ENCODE measurements around the gene KCNMA1.

Gene KCNMA1

DNA sequence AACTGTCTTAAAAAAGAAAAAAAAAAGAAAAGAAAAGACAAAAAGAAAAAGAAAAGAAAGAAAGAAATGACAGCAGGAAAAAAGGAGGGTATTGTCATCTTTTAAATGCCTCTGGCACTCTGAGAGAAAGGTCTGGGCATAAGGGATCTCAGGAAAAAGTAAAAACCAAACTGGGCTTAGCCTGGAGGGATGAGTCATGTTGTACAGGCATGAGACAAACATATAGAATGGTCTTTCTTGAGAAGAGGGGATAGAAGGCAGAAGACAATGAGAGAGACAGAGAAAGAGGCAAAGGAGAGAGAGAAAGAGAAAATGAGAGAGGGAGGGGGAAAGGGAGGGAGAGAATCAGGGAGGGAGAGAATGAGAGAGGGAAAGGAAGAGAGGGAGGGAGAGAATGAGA is 32.3 kb upstream of the KCNMA1 start:
- H3K9ac ChIP-seq (ENCODE audit: low read length): no peak overlapping the region
- H3K9me3 ChIP-seq (ENCODE audit: insufficient read depth, low read length): no peaks in the 10 kb centered on the region
- H3K27ac ChIP-seq (ENCODE audit: low read depth, low read length): no peak overlapping the region

DNA sequence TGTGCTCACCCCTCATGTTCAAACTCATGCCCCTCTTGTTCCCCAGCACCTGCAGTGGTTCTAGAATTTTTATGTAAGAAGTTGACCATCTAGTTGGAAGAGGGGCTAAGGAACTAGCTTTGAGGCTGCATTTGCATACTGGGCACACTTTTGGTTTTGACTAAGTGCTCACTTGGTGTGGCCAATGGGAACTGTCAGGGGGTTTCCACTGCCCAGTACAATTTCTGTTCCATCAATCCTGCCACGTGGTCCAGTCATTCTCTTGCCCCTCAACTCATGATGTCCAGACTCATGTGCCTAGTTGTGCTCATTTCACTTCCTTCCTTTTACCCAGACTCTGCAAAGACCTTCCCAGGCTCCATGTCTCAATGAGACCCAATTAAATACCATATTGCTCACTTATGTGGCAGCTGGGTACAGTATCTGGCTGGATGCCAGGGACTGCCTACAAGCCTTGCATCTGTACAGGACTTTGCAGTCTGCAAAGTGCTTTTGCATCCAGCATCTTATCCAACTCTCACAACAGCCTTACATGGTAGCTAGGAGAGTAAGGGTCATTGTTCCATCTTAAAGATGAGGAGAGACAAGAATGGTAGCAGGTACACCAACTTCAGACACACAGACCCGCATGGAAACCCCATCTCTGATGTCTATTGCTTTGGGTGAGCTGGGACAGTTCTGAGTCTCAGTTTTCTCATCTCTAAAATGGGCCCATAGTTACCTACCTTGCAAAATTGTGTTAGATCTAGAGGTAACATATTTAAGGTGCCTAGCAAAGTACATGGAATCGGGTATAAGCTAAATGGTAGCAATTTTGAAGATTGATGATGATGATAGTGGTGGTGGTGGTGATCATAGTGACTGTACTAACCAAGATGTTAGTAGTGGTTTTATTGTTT is 30.1 kb upstream of the KCNMA1 start:
- no peak overlapping the region for H3K4me2 ChIP-seq (ENCODE audit: low read depth, low read length, poor library complexity, severe bottlenecking)
- TF ChIP-seq, protein P1, sequence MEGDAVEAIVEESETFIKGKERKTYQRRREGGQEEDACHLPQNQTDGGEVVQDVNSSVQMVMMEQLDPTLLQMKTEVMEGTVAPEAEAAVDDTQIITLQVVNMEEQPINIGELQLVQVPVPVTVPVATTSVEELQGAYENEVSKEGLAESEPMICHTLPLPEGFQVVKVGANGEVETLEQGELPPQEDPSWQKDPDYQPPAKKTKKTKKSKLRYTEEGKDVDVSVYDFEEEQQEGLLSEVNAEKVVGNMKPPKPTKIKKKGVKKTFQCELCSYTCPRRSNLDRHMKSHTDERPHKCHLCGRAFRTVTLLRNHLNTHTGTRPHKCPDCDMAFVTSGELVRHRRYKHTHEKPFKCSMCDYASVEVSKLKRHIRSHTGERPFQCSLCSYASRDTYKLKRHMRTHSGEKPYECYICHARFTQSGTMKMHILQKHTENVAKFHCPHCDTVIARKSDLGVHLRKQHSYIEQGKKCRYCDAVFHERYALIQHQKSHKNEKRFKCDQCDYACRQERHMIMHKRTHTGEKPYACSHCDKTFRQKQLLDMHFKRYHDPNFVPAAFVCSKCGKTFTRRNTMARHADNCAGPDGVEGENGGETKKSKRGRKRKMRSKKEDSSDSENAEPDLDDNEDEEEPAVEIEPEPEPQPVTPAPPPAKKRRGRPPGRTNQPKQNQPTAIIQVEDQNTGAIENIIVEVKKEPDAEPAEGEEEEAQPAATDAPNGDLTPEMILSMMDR (IDR thresholded peaks at IDR 0.05; ENCODE audit: insufficient read depth, low read length, poor library complexity, severe bottlenecking): no peak
- TF ChIP-seq EZH2phosphoT487 (conservative IDR thresholded peaks at IDR 0.05; ENCODE audit: low read length): no peak
- no peak overlapping the region for H3K9ac ChIP-seq (ENCODE audit: low read length)
- H3F3A ChIP-seq (ENCODE audit: insufficient read depth): no peaks in the 10 kb centered on the region
- H3K79me2 ChIP-seq (ENCODE audit: insufficient read depth, low read length): no peaks in the 10 kb centered on the region
- H3K36me3 ChIP-seq (ENCODE audit: low read length): no peaks in the 10 kb centered on the region
- no peak overlapping the region for H2AFZ ChIP-seq (ENCODE audit: low read depth, low read length, severe bottlenecking)
- H3K27ac ChIP-seq (ENCODE audit: low read depth, low read length): no peak overlapping the region
- no peaks in the 10 kb centered on the region for H3K9me3 ChIP-seq (ENCODE audit: insufficient read depth, low read length)
- no peaks in the 10 kb centered on the region for H3K9me2 ChIP-seq (replicated peaks; ENCODE audit: insufficient read depth, low read length)
- H3K4me3 ChIP-seq (ENCODE audit: insufficient read depth, low read length, poor library complexity, severe bottlenecking): no peak overlapping the region
- H3K27me3 ChIP-seq (ENCODE audit: low read length): no peaks in the 10 kb centered on the region
- no peaks in the 10 kb centered on the region for H4K20me1 ChIP-seq (ENCODE audit: low read depth, low read length)

More for the DNA sequence above, 32.3 kb upstream of the KCNMA1 start:
- Histone ChIP-seq H3K79me2 (ENCODE audit: insufficient read depth, low read length) (no peaks in the 10 kb centered on the region), H3K27me3 (ENCODE audit: low read length) (no peaks in the 10 kb centered on the region), H2AFZ (ENCODE audit: low read depth, low read length, severe bottlenecking) (no peak overlapping the region), H4K20me1 (ENCODE audit: low read depth, low read length) (no peaks in the 10 kb centered on the region), H3K4me3 (ENCODE audit: insufficient read depth, low read length, poor library complexity, severe bottlenecking) (no peak overlapping the region), H3K9me2 (replicated peaks; ENCODE audit: insufficient read depth, low read length) (no peaks in the 10 kb centered on the region), H3F3A (ENCODE audit: insufficient read depth) (no peaks in the 10 kb centered on the region), H3K36me3 (ENCODE audit: low read length) (no peaks in the 10 kb centered on the region), H3K4me2 (ENCODE audit: low read depth, low read length, poor library complexity, severe bottlenecking) (no peak overlapping the region)
- no peak for TF ChIP-seq EZH2phosphoT487 (conservative IDR thresholded peaks at IDR 0.05; ENCODE audit: low read length)
- TF ChIP-seq, protein P1 (IDR thresholded peaks at IDR 0.05; ENCODE audit: insufficient read depth, low read length, poor library complexity, severe bottlenecking): no peak

DNA sequence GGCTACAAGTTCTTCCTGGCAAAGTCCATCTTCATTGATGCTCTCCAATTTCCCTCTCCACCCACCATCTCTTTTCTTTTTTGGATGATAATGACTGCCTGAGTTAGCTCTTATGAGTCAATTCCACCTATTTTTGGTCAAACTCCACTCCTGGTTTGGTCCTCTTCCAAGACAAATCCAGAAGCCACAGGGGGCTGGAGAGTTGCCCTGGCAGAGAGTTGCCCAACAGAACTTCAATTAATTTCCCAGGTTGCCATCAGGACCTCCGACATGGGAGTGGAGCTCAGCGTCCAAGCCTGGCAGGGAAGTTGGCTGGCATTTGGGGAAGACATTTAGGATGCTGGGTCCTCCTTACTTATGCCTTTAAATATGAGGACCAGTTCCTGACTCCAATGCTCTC is 29.2 kb upstream of the KCNMA1 start:
- TF ChIP-seq, protein P1 (IDR thresholded peaks at IDR 0.05; ENCODE audit: insufficient read depth, low read length, poor library complexity, severe bottlenecking): no peak
- no peak for TF ChIP-seq EZH2phosphoT487 (conservative IDR thresholded peaks at IDR 0.05; ENCODE audit: low read length)
- no peak overlapping the region for H3K9ac ChIP-seq (ENCODE audit: low read length)
- H3K4me2 ChIP-seq (ENCODE audit: low read depth, low read length, poor library complexity, severe bottlenecking): no peak overlapping the region
- no peaks in the 10 kb centered on the region for H3K79me2 ChIP-seq (ENCODE audit: insufficient read depth, low read length)
- H2AFZ ChIP-seq (ENCODE audit: low read depth, low read length, severe bottlenecking): no peak overlapping the region
- H3K27ac ChIP-seq (ENCODE audit: low read depth, low read length): no peak overlapping the region
- no peaks in the 10 kb centered on the region for H3K9me3 ChIP-seq (ENCODE audit: insufficient read depth, low read length)
- H4K20me1 ChIP-seq (ENCODE audit: low read depth, low read length): no peaks in the 10 kb centered on the region
- H3K36me3 ChIP-seq (ENCODE audit: low read length): no peaks in the 10 kb centered on the region
- no peaks in the 10 kb centered on the region for H3K9me2 ChIP-seq (replicated peaks; ENCODE audit: insufficient read depth, low read length)
- H3F3A ChIP-seq (ENCODE audit: insufficient read depth): no peaks in the 10 kb centered on the region
- H3K4me3 ChIP-seq (ENCODE audit: insufficient read depth, low read length, poor library complexity, severe bottlenecking): no peak overlapping the region
- no peaks in the 10 kb centered on the region for H3K27me3 ChIP-seq (ENCODE audit: low read length)

Data from SU-DHL-6 (cell line).